ENCODE measurements around the gene KRTAP10-10. TPM values are rescaled to one million over a fixed set of nuclear protein-coding genes. Genes with fewer than 3 reads are reported as not detected.

Gene KRTAP10-10
- total and polyA plus RNA-seq, 9 of the 15 experiments (the other 6 are each of a cell fraction or from before 2014, with no cell fraction given): not detected

DNA sequence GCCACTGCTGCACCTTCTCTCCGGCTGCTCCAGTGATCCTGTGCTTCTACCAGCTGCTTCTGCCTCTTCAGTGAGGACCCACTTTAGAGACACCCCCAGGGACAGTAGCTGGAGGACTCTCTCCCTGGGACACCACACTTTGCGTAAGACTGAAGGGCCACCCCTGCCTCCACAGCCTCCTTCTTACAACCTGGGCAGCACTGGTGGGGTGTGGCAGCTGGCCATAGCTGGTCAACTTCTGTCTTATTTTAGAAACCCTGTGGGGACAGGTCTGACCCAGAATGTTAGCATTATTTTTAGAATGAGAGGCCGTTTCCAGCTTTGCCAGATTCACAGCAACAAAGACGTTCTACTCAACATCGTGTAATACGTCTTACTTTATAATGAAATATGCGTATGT lies 11.4 kb upstream of the KRTAP10-10 start:
- H3K4me1 ChIP-seq (replicated peaks in 1 of 2; ENCODE audit: control insufficient read depth in 2 of 2, insufficient read depth in 2 of 2, low read length in 2 of 2): no peaks in the 10 kb centered on the region
- no peak for ATAC-seq
- ChIA-PET CTCF (ENCODE audit: low intra/inter-chr PET ratio) (no interaction called here), POLR2A (interaction anchor here (0.6 kb wide), 1 partner anchor 12 kb away, joined by 3 read pairs; no protein-coding TSS in a partner anchor)
- no peak for FAIRE-seq
- in situ Hi-C loops (cut with MboI) (no loop called here), intact Hi-C loops (cut with micrococcal nuclease) (no loop called here)
- TF ChIP-seq CBX1 (IDR thresholded peaks at IDR 0.05; ENCODE audit: low read depth): no peak
- H3K9me3 ChIP-seq (replicated peaks; ENCODE audit: control insufficient read depth, insufficient read depth, low read depth, low read length): peaks cover 5% of the 10 kb centered on the region; the same call in 1 of the 2 replicates
- no peak for DNase-seq (ENCODE audit: extremely low read depth in 1 of 4, low spot score in 3 of 4)
- no peak overlapping the region for H2AFZ ChIP-seq (ENCODE audit: low read depth, low read length)
- H3K4me2 ChIP-seq (ENCODE audit: insufficient read depth, low read length): no peak overlapping the region
- no peaks in the 10 kb centered on the region for H3K79me2 ChIP-seq (ENCODE audit: control insufficient read depth, insufficient read depth, low read length)
- no peaks in the 10 kb centered on the region for H4K20me1 ChIP-seq (replicated peaks; ENCODE audit: control insufficient read depth, insufficient read depth, low read length)
- no peaks in the 10 kb centered on the region for H3K36me3 ChIP-seq (ENCODE audit: control insufficient read depth, insufficient read depth, low read length)
- no TSS peak for BruUV-seq (replicated peaks)
- no peaks in the 10 kb centered on the region for H3K9me1 ChIP-seq (ENCODE audit: control insufficient read depth, insufficient read depth, low read length)
- H3K27ac ChIP-seq (ENCODE audit: extremely low read depth, low read depth, low read length): no peak overlapping the region
- H3K9ac ChIP-seq (ENCODE audit: insufficient read depth in 1 of 2, low read depth in 2 of 2, low read length in 2 of 2): no peak overlapping the region
- WGBS (ENCODE audit: insufficient coverage, low coverage, missing lambda C conversion rate): 4% methylated on average over 7 of the region's 7 CpGs
- H3K4me3 ChIP-seq: no peak overlapping the region
- H3K27me3 ChIP-seq (ENCODE audit: control insufficient read depth in 2 of 2, insufficient read depth in 2 of 2, low read length in 2 of 2): peaks cover 0 to 6% of the 10 kb centered on the region in 2 experiments; a peak in 1 of 5 replicates

DNA sequence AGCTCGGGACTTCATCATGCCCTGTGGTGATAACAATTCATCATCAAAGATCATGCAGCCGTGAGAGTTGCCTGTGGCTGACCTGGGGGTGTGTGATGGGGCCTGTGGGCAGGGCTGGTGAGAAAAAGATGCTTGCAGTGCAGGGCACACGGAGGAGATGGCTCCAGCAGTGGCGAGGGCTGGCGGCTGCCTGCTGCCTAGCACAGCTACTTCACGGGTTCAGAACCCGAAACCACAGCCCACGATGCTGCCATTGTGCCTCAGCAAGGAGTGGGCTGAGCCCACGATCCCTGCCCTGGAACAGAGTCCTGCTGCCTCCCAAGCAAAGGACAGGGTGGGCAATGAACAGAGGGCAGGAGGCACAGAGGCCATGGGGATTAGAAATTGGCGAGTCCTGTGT lies 10.9 kb upstream of the KRTAP10-10 start:
- H3K36me3 ChIP-seq (ENCODE audit: control insufficient read depth, insufficient read depth, low read length): no peaks in the 10 kb centered on the region
- TF ChIP-seq SIX5 (IDR thresholded peaks at IDR 0.05; ENCODE audit: borderline replicate concordance in 1 of 2, insufficient read depth in 1 of 2, low read depth in 1 of 2, low read length in 2 of 2) (no peak), ETV6 (IDR thresholded peaks at IDR 0.05; ENCODE audit: borderline replicate concordance in 1 of 2, low read depth in 2 of 2, low read length in 1 of 2) (no peak), ETV6 (CRISPR knock-in tag; IDR thresholded peaks at IDR 0.05; ENCODE audit: borderline replicate concordance) (no peak), BCOR (IDR thresholded peaks at IDR 0.05) (no peak), DIDO1 (tag; IDR thresholded peaks at IDR 0.05; ENCODE audit: low read depth) (no peak), SMAD1 (IDR thresholded peaks at IDR 0.05; ENCODE audit: low read depth, low read length, partially characterized antibody) (no peak), CAMTA2 (CRISPR knock-in tag; conservative IDR thresholded peaks at IDR 0.05) (no peak), SP2 (IDR thresholded peaks at IDR 0.05; ENCODE audit: extremely low read depth, low read depth, low read length, poor library complexity, severe bottlenecking) (no peak), DMBX1 (CRISPR knock-in tag; IDR thresholded peaks at IDR 0.05; ENCODE audit: borderline replicate concordance) (no peak), SNRNP70 (optimal IDR thresholded peaks at IDR 0.05; ENCODE audit: low read depth, low read length) (no peak), MCM2 (IDR thresholded peaks at IDR 0.05; ENCODE audit: low read depth) (no peak)
- TF ChIP-seq, protein P1, sequence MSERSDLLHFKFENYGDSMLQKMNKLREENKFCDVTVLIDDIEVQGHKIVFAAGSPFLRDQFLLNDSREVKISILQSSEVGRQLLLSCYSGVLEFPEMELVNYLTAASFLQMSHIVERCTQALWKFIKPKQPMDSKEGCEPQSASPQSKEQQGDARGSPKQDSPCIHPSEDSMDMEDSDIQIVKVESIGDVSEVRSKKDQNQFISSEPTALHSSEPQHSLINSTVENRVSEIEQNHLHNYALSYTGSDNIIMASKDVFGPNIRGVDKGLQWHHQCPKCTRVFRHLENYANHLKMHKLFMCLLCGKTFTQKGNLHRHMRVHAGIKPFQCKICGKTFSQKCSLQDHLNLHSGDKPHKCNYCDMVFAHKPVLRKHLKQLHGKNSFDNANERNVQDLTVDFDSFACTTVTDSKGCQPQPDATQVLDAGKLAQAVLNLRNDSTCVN (CRISPR knock-in tag; IDR thresholded peaks at IDR 0.05): no peak
- no peaks in the 10 kb centered on the region for H3K79me2 ChIP-seq (ENCODE audit: control insufficient read depth, insufficient read depth, low read length)
- POLR2A ChIA-PET: no interaction called here
- H2AFZ ChIP-seq (ENCODE audit: low read depth, low read length): no peak overlapping the region
- no peak overlapping the region for H3K4me3 ChIP-seq
- no peak for DNase-seq (ENCODE audit: extremely low read depth in 1 of 4, low spot score in 3 of 4)
- no TSS peak for BruUV-seq (replicated peaks)
- no peaks in the 10 kb centered on the region for H4K20me1 ChIP-seq (replicated peaks; ENCODE audit: control insufficient read depth, insufficient read depth, low read length)
- in situ Hi-C loops (cut with MboI): no loop called here
- CTCF ChIA-PET (ENCODE audit: low intra/inter-chr PET ratio): no interaction called here
- H3K27me3 ChIP-seq (ENCODE audit: control insufficient read depth in 2 of 2, insufficient read depth in 2 of 2, low read length in 2 of 2): peaks cover 0 to 6% of the 10 kb centered on the region in 2 experiments; a peak in 1 of 5 replicates
- intact Hi-C loops (cut with micrococcal nuclease): no loop called here
- H3K27ac ChIP-seq (ENCODE audit: extremely low read depth, low read depth, low read length): no peak overlapping the region
- peaks cover 5% of the 10 kb centered on the region; the same call in 1 of the 2 replicates for H3K9me3 ChIP-seq (replicated peaks; ENCODE audit: control insufficient read depth, insufficient read depth, low read depth, low read length)
- 0% methylated on average over 10 of the region's 10 CpGs for WGBS (ENCODE audit: insufficient coverage, low coverage, missing lambda C conversion rate)
- no peaks in the 10 kb centered on the region for H3K4me1 ChIP-seq (replicated peaks in 1 of 2; ENCODE audit: control insufficient read depth in 2 of 2, insufficient read depth in 2 of 2, low read length in 2 of 2)
- no peak overlapping the region for H3K4me2 ChIP-seq (ENCODE audit: insufficient read depth, low read length)
- H3K9me1 ChIP-seq (ENCODE audit: control insufficient read depth, insufficient read depth, low read length): no peaks in the 10 kb centered on the region
- ATAC-seq: no peak
- no peak for FAIRE-seq
- H3K9ac ChIP-seq (ENCODE audit: insufficient read depth in 1 of 2, low read depth in 2 of 2, low read length in 2 of 2): no peak overlapping the region

Data from K562 (cell line).